NCI-H748 (cell line): ENCODE measurements around the gene DNAJC21.
"Not testable (repeated sequence)": the region's sequence is repeated elsewhere in the genome, so short reads cannot be mapped to it uniquely, and the experiment has no call there.

ENCODE experiments used
- DNase-seq: peaks from one replicate; lab custom pipeline; 2025; ENCODE audit not compliant: unreplicated experiment; lab: John Stamatoyannopoulos, UW

The DNAJC21 gene

GRCh38 chr5:34923256-34923655, 6.1 kb upstream of the DNAJC21 start:
- DNase-seq, result not testable (repeated sequence)

- no peak for DNase-seq
Observed at GRCh38 chr5:34923694-34924461, 5.5 kb upstream of the DNAJC21 start.

DNA sequence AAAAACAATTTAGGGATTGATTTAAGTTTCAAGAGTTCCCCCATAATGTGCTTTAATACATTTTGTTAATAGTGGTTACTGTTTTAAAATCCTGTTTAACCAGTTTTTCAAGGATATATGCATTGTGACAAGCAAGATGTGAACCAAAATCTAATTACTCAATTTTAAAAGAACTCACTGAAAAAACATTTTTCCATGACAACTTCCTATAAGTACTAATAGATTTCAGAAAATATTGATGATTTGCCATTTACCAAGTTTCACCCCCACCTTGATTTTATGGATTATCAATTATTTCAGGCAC, 4.9 kb upstream of the DNAJC21 start:
- no peak for DNase-seq

DNA sequence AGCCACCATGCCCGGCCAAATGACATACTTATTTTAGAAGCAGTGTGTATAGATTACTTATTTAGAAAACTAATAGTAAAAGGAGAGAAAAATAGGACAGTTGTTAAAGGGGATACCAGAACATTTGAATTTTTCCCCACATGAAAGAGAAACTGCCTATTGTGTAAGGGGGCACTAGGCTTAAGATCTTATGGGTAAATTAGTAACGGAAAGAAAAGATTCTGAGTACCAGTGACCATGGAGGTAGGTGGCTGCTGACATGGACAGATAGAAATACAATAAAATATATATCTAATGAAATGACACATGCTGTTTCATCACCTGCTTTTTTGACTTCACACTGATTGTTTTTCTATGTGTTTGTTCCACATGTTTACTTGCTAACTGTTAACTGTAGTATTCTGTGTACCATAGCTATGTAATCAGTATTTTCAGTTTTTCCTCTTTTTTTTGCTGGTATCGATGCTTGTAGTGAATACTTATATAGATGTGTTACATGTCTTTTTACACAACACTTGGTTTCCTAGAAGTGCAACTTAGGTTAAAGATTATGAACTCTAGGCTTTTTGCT, 3.0 kb upstream of the DNAJC21 start:
- no peak for DNase-seq

DNA sequence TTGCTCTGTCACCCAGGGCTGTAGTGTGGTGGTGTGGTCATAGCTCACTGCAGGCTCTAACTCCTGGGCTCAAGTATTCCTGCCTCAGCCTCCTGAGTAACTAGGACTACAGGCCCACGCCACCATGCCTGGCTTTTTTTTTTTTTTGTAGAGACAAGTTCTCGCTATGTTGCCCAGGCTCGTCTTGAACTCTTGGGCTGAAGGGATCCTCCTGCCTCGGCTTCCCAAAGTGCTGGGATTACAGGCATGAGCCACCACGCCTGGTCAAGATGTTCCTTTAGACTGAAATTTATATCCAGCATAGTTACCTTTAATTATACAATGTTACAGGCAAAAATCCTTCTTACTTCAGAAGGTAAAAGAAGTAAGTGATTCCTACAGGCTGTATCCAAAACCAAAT, 1.6 kb upstream of the DNAJC21 start:
- no peak for DNase-seq

GRCh38 chr5:34928267-34928666, 1.1 kb upstream of the DNAJC21 start:
- no peak for DNase-seq

- DNase-seq, result peak; percentile 95
Observed at GRCh38 chr5:34929720-34930461, 532 bp downstream of the DNAJC21 start.

- DNase-seq, result peak; percentile 52
Observed at GRCh38 chr5:34930462-34930844, 1.1 kb downstream of the DNAJC21 start.

- DNase-seq, result no peak
Observed at GRCh38 chr5:34930870-34931269, 1.5 kb downstream of the DNAJC21 start.

GRCh38 chr5:34932947-34933346, 3.6 kb downstream of the DNAJC21 start:
- no peak for DNase-seq

DNA sequence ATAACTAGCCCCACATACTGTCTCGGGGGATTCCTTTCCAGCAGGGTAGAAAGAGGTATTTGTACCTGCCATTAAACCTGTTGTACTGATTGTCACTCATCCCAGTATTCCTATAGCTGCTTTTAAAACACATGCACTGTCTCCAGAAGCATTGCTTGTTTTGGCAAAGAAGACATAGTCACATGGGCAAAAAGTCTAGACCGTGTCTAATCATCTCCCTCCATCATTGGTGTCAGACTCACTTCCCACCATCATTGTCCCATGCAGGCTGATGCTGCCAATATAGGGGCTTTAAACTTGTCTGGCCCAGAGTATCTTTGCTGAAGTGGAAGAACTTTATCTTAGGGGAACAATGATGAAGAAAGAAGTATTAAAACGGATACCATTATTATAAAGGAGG, 12.6 kb downstream of the DNAJC21 start:
- no peak for DNase-seq

- DNase-seq, result no peak
Observed at GRCh38 chr5:34944044-34944443, 14.7 kb downstream of the DNAJC21 start.

DNA sequence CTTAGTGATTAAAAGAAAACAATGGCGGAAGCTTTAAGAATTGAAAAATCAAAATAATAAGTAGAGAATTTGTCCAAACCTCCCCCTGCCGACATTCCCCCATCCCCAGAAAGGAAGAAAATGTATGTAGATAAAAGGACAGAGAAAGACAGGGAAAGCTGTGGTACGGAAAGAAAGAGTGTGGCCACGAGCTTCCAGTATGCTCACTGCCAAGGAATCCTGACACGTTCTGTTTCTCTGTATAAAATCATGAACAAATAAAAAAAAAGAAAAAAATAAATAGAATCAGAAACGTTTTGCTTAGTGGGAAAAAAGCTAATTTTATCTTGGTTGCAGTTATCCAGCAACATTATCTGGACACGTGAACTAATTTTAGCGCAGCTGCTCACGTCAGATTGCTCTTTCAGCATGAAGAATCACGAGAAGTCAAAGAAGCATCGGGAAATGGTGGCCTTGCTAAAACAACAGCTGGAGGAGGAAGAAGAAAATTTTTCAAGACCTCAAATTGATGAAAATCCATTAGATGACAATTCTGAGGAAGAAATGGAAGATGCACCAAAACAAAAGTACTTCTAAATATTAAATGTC, 15.2 kb downstream of the DNAJC21 start:
- no peak for DNase-seq

GRCh38 chr5:34957321-34957720, 28.0 kb downstream of the DNAJC21 start:
- no peak for DNase-seq

DNA sequence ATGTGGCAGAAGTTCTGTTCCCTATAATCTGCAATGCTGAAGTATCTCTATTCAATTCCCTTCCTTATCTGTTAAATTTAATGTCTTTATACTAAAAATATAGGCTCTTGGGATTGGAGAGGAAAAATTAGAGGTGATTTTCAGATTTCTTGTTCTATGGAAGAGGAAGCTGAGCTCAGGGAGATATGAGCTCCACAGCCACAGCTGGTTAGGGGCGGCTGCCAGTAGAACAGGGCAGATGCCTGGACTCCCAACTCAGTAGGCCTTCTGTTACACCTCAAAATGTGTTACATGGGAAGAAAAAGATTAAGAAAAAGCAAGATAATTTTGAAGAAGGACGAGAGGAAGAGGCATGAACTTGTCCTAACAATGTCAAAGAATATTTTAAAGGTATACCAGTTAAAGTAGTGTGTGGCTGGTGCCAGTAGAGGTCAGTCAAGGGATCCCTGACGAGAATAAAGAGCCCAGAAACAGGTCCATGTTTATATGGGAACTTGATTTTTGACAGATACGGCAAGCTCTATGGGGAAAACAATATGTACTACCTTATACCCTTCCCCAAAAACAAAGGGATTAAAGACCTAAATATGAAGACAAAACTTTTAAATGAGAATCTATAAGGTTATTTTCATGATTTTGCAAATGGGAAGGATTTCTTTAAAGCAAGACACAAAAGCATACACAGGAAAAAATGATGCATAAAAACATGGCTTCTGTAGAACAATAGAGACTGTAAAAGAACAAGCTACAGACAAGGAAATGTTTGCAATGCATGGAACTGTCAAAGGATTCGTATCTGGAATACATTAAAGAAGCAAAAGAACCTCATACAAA, 28.7 kb downstream of the DNAJC21 start:
- DNase-seq, result peak; percentile 49

DNA sequence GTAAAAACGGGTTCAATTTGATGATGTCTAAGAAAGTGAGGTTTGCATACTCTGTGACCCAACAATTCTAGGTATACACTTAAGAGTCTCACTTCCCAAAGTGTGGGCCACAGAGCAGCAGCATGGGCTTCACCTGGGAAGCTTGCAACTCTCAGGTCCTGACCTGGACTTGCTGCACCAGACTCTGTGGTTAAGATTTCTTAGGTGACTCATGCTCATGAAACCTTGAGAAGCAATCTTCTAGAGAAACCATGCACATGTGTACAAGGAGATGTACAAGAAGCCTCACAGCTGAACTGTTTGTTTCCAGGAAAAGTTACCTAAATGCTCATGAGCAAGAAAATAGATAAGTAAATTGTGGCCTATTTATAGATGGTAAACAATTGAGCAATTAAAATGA, 30.0 kb downstream of the DNAJC21 start:
- DNase-seq, result no peak

DNA sequence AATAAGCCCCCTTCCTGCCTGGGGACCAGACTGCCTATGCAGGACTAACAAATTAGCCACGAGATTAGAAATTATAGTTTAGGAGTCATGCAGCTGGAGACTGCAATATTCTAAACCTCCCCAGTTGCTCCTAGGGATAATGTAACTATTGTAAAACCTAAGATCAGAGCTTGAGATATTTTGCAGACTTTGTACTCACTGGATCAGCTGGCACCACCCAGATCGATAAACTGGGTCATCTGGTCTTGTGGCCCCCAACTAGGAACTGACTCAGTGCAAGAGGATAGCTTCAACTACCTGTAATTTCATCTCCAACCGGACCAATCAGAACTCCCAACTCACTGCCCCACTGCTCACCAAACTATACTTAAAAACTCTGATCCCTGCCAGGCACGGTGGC, 38.2 kb downstream of the DNAJC21 start:
- DNase-seq, result no peak

- no peak for DNase-seq
Observed at GRCh38 chr5:34968258-34968657, 38.9 kb downstream of the DNAJC21 start.

DNA sequence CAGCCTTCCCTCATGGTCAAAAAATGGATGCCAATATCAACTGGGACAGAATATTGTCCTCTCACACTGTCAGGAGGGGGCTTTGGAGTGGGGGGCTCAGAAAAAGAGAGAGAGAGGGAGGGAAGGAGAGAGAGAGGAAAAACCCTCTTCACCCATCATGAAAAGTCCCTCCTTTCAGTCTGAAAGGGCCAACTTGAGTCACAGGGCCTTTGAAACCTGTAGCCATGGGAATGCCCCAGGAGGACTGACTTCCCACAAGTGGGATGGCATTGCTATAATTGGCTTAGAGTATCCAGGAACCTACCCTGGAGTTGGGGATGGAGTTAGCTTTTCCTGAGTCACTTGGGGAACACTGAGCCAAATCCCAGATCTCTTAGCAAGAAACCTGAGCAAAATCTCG, 41.2 kb downstream of the DNAJC21 start:
- DNase-seq, result no peak

DNA sequence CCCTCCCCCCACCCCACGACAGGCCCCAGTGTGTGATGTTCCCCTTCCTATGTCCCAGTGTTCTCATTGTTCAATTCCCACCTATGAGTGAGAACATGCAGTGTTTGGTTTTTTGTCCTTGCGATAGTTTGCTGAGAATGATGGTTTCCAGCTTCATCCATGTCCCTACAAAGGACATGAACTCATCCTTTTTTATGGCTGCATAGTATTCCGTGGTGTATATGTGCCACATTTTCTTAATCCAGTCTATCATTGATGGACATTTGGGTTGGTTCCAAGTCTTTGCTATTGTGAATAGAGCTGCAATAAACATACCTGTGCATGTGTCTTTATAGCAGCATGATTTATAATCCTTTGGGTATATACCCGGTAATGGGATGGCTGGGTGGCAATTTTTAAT, 42.3 kb downstream of the DNAJC21 start:
- not testable (repeated sequence) for DNase-seq

- no peak for DNase-seq
Observed at GRCh38 chr5:34976347-34976746, 47.0 kb downstream of the DNAJC21 start.
